SK-N-MC (cell line): ENCODE data around the gene RBPJL.

Experiments used
- EZH2 ChIP-seq: fragments of 200-600 bp; sonication (generic); IDR thresholded peaks from one replicate; pipeline ENCODE4 v1.6.1; 2017; ENCODE audit warnings: antibody characterized with exemption
- POLR2AphosphoS5 ChIP-seq: IDR thresholded peaks from 2 replicates; pipeline ENCODE4 v1.6.1; 2012; ENCODE audit warnings: mild to moderate bottlenecking, low read depth, low read length, borderline replicate concordance

DNA sequence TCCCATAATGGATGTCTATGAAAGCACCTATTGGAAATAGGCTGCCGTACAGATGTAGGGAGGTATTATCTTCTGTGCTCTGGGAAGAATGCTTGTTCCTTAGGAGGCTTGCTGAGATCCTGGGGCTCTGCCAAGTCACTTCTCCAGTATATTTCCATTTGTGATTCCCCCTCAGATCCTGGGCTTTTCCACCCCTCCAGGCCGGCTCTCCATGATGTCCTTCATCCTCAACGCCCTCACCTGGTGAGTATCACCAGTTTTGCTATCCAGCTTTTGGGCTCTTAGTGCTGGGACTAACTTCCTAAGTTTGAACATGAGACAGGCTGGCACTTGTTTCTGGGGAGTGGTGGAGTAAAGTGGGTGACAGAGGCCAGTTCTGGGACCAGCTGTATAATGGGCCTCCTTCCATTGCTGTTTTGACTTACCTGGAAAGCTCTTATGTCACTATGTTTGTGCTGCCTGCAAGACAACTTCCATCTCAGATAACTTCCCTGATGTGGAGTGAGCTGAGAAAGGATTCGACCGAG is 58.9 kb downstream of the RBPJL start:
- TF ChIP-seq EZH2: no peak
- no peak for TF ChIP-seq POLR2AphosphoS5
